ENCODE data around the gene BCL2L1.

BCL2L1 gene

DNA sequence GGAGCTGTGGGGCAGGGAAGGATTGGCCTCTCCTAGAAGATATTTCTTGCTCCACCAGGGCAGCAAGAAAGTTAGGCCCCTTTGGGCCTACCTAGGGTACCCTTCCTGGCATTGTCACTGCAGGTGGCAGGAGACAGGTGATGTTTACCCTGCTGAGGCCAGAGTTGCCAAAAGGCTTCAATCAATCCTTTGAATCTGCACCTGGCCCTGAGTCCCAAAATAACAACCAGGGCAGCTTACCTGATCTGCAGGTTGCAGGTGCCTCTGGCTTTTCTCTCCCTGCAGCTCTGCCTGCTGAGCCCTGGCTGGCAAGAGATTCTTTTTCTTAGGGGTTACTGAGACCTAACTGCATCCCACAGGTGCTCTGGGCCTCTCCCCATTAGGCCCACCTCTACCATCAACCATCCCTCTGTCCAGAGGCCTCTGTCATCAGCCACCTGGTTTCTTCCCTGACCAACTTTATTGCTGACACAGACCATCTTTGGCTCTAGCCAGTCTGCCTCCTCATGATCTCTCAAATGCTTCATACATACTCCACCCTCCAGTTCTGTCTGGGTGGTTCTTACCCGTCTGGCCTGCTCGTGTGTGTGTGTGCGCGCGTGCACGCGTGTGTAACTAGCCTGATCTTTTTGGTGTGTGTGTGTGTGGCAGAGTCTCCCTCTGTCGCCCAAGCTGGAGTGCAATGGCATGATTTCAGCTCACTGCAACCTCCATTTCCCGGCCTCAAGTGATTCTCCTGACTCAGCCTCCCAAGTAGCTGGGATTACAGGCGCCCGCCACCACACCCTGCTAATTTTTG, 13.7 kb downstream of the BCL2L1 start:
- DNase-seq = no peak

DNA sequence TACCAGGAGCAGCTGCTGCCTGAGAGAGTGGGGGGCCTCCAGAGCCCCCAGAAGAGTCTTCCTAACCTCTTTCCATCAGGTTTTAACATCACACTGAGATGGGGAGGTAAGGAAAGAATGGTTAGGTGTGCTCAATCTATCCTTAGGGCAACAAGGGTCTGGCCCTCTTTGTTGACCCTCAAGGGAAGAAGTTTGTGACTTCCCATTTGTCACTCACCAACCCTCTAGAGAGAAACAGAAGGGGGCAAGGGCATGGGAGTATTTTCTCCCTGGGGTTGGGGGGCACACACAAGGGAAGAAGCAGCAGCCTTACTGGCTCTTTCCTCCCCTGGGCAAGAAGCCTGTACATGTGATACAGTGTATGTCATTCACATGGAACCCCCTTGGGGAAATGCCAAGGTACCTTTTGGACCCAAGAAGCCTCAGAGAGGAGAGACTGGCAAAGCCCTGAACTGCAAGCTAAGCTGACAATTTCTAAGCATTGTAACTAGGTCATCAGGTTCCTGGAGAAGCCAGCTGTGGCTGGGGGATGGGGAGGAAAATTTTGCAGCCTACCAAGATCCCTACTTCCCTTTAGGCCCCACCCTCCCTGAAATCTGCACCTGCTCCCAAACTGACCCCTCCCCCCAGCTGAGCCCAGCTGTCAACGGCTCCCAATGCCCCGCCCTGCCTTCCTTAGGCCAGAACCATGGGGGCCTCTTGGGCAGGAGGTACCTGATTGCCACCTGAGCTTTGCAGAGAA, 14.5 kb downstream of the BCL2L1 start:
- DNase-seq = no peak

DNA sequence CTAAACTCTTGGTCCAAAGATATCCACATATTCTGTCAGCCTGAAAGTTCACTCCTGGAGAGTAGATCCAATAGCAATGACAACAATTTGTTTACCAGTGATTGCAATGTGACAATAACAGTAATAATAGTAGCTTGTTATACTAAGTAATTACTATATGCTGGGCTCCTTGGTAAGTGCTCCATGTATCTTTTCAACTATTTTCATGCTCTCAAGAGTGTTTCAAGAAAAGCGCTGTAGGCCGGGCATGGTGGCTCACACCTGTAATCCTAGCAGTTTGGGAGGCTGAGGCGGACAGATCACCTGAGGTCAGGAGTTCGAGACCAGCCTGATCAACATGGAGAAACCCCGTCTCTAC, 15.4 kb downstream of the BCL2L1 start:
- DNase-seq = no peak

DNA sequence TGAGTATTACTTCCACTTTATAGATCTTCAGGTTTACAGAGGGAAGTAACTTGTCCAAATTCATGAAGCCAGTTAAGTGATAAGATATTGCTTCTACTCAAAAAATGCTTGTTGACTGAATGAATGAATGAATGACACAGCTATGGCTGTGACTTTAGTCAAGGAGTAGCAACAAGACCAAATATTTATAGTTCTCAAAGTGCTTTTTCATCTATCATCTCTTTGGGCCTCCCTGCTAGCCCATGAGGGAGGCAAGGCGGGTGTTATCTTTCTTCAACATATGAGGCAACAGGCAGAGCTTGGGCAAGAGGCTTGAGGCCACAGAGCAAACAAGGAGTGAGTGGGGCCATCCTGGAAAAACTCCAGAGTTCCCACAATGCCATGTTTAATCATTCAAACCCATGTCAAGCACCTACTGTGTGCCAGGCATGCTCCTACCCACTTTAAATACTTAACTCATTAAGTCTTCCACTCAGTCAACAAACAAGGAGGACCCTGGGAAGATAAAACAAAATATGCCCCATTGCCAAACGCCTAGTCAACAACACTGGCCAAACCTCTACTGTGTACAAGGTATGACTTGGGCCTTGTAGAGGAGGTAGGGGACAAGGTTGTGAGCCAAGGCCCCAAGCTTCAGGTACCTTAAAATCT, 15.9 kb downstream of the BCL2L1 start:
- no peak for DNase-seq

DNA sequence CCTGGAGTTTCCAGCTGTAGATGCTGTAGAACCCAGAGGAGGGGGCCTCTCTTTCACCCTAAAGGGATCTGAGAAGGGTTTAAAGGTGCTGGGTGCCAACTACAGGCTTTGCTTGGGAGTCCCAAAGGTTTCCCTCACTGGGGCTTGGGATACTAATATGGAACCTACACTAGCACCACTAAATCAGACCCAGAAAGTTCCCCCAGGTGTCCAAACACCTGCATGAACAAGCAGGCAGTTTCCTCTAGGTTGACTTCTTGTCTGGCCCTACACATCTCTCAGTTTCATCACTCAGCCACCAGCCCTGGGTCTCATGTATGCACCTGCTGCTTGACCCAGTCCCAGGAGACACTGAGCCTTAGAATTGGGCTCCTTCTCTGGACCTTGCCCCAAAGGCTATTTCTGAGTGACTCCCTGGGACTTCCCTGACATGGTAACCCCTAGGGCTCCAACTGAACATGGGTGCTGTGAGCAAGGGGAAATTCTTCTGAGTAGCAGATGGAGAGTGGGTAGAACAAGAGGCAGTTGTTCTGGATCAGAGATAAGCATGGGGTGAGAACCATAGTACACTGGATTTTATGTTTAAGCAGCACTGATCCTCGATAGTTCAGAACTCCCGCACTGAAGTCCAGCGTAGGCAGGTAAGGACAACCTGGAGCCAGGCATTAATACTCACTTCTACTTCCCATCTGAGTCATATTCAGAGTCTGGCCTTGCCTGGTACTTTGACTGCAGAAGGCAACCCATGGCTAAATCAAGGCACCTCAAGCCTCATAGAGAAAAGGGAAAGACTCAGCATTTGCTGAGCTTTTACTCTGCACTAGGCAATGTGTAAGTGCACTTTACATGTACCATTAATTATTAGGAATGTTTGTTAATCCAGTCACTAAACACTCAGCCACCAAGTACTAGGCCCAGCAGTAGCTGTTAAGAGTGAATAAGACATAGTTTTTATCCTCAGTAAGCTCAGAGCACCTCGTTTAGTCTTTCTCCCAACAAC, 16.8 kb downstream of the BCL2L1 start:
- DNase-seq = no peak

DNA sequence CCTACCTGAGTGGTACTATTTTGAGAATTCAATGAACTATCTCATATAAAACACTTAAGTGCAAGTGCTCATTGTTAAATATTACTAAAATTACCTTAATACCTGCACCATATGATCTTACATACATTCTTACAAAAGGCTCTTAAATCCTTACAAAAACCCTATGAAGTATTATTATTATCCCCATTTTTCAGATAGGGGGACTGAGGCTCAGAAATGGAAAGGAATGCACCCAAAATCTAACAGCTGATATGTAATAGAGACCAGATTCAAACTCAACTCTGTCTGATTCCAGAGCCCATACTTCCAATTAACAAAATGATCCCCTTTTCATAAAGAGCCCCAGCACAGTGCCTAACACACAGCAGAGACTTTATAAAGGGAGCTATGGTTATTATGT, 17.5 kb downstream of the BCL2L1 start:
- no peak for DNase-seq

DNA sequence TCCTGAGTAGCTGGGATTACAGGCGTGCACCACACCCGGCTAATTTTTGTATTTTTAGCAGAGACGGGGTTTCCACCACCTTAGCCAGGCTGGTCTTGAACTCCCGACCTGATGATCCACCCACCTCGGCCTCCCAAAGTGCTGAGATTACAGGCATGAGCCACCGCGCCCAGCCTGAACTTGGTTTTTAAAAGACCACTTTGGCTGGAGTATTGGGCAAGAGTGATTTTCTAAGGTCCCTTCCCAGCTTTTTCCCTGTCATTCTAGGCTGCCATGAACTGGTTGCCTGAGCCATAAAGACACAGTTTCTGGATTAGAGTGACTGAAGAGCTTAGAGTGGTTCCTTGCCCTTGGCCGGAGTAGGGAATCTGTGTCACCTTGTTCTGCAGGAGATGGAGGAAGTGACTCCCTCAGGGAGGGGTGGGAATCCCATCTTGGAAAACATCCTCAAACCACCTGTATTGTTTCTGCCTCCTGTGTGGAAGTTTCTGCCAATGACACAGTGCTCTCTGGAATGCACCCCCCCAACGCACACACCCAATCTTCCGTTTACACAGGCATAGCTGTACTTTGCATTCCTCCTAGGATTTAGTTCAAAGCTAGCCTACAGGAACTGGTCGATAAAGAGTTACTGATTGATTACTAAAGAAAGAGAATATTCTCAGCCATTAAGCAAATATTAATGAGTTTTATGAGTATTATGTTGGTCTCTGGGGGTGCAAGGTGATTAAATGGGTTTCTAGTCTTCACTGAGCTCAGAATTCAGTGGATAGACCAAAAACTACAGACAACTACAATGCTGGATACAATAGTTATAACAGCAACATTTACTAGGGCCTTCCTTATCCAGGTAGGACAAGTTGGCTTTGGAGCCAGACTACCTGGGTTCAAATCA, 18.2 kb downstream of the BCL2L1 start:
- no peak for DNase-seq

DNA sequence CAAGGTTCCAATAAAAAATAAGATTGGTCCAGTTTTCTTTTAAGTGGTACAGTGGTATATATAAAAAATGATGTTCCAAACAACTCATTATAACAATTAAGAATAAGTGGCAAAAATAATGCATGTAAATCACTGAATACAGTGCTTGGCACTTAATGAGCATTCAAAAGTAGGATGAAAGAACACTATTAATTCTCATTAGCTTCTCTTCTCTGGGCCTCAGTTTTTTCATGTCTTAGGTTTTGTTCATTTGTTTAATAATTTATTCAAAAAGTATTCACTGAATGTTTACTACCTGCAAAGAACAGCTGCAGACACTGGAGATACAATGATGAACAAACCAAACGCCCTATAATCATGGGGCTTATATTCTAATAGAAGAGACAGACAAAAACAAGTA, 21.1 kb downstream of the BCL2L1 start:
- DNase-seq = no peak

DNA sequence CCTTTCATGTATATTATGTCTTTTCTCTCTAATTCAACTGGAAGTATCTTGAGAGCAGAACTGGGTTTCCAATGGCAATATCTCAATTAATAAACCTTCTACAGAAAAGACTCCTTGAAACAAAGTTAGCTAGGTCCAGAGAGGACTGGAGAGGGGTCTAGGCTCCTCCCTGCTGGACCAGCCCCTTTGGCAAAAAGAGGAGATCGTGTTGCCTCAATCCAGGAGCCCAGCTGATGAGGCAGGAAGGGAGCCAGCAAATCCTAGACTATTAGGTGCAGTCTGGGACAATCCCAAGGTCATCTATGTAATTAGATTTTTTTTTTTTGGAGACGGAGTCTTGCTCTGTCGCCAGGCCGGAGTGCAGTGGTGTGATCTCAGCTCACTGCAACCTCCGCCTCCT, 21.9 kb downstream of the BCL2L1 start:
- DNase-seq = no peak

DNA sequence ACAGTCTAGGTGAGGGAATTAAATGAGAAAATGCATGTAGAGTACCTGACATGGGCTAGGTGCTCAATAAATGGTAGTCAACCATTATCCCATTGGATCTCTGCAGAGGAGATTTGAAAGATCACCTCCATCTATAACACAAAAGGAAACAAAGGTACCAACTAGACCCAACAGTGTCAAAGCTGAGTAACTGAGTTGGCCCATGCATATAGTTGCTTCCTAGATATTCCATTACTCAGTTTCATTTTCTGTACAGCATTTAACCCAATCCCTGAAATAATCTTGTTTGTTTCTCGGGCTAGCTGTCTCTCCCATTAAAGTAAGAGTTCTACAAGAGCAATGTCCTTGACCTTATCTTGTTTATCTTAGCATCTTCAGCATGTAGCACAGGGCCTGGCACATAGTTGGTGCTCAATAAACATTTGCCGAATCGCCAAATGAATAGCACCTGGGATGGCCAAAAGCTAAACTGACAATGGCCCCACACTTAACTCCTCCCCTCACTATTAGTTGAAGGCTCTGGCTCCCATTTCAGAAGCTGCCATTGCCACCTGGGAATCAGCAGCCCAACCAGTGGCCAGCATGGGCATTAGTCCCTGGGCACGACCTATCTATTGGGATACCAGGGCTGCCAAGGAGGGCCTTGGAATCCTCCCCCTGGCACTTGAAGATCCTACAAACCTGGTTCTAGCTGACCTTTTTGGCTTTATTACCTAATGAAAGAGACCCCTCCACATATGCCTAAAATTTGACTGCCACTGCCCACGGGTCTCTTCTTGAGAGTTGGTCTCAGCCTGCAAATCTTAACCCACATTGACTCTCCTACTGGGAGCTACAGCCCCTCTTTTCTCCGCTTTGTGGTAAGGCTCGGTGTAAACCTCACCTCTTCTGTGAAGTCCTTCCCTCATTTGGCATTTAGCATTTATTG, 22.6 kb downstream of the BCL2L1 start:
- DNase-seq = no peak

DNA sequence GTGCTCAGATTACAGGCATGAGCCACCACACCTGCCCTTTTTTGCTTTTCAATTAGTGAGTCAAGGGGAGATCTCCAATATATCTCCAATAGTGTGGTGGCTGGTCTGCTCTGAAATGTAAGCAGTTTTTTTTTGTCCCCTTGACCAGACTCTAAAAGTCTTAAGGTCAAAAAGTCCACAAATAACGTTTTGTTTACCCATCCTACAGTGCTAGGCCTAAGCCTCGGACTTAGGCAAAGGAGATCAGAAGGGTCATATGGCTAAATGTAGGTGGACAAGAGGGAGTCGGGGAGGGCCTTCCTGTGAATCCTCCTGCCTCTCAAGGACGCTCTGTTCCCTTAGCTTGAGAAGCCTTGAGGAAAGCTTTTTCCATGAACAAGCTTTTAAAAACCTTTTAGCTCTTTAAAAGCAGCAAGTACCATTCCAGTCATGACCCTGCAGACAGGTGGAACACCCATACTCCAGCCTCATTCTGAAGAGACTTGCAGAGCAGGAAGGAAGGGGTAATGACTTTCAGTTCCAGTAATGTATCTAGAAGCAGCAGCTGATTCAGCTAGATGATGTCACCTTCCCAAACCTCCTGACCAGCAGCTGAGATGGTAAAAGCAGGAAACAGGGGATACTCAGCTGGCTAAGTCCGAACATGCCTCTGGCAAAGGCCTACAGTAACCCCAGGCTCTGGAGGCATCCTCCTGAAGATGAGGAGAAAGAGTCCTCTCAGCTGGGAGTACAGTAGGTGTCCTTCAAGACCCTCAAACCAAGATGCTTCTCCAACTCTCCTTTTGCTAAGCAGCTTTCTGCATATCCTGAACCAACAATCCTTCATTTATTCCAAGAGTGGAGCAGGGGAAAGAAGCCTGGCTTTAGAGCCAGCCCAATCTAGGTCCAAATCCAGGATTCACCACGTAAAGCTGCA, 23.6 kb downstream of the BCL2L1 start:
- no peak for DNase-seq

DNA sequence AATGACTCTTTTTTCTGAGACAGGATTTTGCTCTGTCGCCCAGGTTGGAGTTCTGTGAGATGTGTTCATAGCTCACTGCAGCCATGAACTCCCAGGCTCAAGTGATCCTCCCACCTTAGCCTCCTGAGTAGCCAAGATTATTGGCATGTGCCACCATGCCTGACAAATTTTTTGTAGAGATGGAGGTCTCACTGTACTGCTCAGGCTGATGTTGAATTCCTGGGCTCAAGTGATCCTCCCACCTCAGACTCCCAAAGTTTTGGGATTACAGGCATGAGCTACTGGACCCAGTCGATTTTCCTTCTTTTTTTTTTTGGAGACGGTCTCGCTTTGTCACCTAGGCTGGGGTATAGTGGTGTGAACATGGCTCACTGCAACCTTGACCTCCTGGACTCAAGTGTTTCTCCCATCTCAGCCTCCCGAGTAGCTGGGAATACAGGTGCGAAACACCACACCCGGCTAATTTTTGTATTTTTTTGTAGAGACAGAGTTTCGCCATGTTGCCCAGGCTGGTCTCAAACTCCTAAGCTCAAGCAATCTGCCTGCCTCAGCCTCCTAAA, 24.3 kb downstream of the BCL2L1 start:
- DNase-seq = no peak

DNA sequence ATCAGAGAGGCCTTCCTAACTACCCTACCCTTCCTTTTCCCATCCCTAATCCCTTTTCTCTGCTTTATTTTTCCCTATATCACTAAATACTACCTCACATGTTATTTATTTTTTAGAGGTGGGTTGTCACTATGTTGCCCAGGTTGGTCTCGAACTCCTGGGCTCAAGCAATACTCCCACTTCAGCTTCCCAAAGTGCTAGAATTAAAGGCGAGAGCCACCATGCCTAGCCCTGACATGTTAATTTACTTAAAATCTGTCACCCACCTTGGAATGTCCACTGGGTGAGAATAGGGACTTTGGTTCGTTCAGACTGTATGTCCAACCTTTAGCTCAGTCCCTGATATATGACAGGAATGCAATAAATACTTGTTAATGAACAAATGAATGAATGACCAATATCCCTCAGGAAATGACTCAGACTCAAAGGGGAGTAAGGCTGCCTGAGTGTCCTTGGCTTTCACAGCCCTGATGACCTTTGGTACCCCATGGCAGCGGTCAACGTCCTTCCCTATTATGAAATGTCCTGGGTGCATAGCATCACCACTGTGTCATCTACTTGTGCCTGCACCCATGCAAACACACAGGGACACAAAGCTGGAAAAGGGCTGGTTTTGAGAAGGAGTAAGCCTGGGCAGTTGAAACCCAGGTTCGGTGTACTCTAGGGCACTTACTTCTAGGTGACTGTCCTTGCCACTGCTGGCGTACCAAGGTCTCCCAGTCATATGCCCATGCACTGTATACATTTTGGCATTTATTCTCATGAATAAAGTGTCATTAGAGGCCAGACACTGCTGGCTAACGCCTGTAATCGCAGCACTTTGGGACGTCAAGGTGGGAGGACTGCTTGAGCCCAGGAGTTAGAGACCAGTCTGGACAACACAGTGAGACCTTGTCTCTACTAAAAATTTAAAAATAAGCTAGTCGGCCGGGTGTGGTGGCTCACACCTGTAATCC, 26.5 kb downstream of the BCL2L1 start:
- no peak for DNase-seq

DNA sequence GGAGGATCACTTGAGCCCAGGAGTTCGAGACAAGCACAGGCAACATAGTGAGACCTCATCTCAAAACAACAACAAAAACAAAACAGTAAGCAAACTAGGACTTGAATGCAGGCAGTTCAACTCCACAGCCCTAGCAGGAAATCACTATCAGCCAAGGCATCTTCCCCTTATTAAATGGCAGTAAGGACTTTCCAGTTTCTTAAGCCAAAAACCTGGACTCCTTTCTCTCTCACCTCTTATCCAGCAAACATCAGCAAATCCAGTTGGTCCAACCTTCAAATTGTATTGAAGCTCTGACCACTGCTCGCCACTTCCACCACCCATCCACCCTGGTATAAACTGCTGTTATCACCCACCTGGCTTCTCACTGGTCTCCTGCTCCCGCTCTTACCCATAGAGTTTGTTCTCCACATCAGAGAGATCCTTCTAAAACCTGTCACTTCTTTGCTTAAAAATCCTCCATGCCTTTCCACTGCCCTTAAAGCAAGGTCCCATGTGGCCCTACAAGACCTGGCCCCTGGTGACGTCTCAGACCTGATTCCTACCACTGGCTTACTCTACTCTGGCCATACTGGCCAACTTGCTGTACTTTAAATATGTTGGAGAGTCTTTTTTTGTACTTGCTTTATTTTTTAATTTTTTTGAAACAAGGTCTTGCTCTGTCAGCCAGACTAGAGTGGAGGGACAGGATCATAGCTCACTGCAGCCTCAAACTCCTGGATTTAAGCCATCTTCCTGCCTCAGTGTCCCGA, 27.6 kb downstream of the BCL2L1 start:
- DNase-seq = no peak

DNA sequence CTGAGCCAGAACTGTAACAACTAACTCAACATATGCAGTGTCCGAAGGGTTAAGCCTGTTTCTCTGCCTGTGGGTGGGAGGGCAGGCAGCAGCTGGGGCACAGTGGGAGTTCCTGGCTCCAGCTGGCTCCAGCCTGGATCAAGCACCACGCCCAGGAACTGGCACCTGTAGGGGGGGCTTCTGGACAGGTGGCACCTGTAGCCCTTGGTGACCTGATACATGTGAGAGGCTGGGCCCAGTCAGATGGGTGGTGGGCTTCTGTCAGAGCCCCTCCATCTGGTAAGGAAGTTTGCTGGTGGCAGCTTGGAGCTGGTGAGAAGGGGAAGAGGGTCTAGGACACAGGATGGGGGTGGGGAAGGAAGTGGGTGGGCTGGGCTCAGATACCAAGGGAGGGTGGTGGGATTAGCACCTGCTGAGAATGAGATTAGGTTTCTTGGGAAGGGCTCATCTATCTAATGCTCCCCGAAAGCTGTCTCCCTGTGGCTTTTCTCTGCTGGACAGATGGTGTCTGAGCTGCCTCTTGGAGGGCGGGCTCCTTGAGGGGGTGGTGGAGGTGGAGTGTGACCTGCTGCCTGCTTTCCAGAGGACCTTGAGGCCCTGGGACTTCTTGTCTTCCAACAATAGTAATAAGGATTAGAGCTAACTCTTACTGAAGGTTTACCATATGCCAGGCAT, 28.5 kb downstream of the BCL2L1 start:
- DNase-seq = no peak

DNA sequence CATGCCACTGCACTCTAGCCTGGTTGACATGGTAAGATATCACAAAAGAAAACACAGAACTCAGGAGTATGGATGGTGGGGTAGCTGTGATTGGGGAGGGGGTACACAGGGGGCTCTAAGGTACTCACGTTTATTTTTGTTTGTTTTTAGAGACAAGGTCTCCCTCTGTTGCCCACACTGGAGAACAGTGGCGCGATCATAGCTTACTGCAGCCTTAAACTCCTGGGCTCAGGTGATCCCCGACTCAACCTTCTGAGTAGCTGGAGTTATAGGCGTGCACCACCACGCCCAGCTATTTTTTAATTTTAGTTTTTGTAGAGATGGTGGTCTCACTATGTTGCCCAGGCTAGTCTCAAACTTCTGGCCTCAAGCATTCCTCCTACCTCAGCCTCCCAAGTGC, 29.3 kb downstream of the BCL2L1 start:
- DNase-seq = no peak
